NOMO-1 treated with dmso at 0.1 percent for 144 hours (cell line): ENCODE results near the gene PEMT.

ENCODE experiments used
- DNase-seq: peaks from one replicate; lab custom pipeline; 2025; ENCODE audit not compliant: unreplicated experiment; lab: John Stamatoyannopoulos, UW

Gene PEMT

DNA sequence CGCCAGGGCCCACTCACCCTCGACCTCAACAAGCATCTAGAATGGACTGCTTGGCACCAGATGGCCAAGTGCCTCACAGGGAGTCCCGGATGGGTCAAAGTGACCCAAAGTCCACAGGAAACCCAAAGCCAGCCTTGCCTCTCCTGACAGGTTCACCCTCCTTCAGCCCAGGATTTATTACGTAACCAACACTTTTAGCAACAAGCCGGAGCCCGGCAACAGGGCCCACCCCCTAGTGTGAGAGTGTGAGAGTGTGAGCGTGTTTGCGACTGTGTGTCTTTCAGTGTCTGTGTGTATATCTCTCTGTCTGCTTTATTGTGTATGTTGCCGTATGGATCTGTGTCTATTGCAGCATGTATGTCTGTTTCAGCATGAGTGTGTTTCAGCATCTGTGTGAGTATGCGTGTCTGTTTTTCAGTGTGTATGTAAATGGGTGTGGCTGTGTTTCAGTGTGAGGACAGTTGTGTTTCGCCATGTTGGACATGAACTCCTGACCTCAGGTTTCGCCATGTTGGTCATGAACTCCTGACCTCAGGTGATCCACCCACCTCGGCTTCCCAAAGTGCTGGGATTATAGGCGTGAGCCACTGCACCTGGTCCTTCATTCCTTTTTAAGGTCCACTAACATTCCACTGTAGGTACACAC, 13.7 kb upstream of the PEMT start:
- DNase-seq: no peak

DNA sequence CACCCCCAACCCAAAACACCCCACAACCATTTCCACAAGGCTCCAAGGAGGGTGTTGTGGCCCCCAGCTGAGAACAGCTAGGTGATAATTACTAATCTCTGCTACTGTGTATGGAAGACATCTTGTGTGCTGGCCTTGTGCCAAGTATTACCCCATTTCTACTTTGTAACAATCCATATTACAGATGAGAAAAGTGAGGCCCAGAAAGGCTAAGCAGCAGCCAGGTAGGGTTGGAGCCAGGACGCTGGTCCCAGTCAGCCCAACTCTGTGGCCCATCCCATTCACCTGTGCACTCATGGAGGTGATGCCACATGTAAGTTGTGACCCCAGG, 12.4 kb upstream of the PEMT start:
- DNase-seq: no peak

- DNase-seq: no peak
Measured at GRCh38 chr17:17603178-17603894, 11.8 kb upstream of the PEMT start.

DNA sequence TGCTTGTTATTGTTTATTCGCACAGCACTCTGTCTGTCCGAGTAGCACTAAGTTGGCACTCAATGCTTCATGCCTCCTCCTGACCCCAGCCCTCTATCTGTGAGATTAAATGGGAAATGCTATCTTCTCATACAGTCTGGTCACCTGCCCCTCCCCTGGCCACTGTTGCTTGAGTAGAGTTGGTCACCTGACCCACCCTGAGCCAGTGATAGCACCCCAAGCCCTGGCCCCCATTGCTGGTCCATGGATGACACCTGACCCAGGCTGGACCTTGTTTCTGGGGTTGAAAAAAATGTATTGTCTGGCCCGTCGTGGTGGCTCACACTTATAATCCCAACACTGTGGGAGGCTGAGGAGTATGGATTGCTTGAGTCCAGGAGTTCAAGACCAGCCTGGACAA, 8.5 kb upstream of the PEMT start:
- DNase-seq: no peak

- no peak for DNase-seq
Measured at GRCh38 chr17:17598003-17598402, 6.5 kb upstream of the PEMT start.

- DNase-seq: no peak
Measured at GRCh38 chr17:17595755-17596154, 4.2 kb upstream of the PEMT start.

DNA sequence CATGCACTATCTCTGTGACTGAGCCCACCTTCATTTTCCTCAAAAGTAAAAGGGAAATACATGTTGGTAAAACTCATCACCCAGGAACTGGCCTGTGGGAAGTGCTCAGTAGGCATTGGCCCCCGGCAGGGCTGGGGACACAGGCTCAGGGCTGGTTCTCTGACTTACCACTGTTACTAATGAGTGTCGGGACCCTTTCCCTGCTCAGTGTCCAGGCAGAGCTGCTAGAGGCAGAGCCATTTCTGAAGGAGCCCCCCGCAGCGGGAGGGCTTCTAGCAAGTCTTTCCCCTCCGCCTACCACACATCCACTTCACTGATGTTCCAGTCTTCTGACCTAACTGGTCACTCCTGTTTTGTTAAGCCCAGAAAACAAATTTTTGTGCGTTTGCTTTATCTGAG, 1.7 kb upstream of the PEMT start:
- no peak for DNase-seq

- DNase-seq: no peak
Measured at GRCh38 chr17:17590883-17591354, 589 bp downstream of the PEMT start.

GRCh38 chr17:17590141-17590751, 1.3 kb downstream of the PEMT start:
- no peak for DNase-seq

DNA sequence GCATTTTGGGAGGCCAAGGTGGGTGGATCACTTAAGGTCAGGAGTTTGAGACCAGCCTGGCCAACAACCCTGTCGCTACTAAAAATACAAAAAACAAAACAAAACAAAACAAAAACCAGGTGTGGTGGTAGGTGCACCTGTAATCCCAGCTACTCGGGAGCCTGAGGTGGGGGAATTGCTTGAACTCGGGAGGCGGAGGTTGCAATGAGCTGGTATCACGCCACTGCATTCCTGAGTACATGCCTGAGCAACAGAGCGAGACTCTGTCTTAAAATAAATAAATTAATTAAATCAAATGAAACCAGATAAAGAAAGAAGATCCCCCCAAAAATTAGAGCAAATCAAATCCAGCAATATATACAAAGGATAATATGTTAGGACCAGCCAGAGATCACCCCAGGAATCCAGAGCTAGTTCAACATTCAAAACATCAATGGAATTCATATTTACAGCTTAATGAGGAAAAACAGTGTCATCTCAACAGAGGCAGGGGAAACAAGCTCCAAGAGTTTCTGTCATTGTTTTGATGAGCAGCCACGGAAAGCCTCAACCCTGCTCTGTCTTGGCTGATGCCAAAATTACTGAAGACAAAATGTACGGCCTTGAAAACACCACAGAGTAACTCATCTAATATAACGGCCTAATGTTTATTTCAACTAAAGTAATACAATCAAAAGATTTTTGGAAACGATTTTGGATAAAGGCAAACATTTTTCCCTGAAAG, 3.7 kb downstream of the PEMT start:
- DNase-seq: no peak

GRCh38 chr17:17582372-17582771, 9.1 kb downstream of the PEMT start:
- no peak for DNase-seq

GRCh38 chr17:17581509-17581908, 10.0 kb downstream of the PEMT start:
- no peak for DNase-seq

GRCh38 chr17:17580662-17581470, 10.6 kb downstream of the PEMT start:
- no peak for DNase-seq

GRCh38 chr17:17579691-17580090, 11.8 kb downstream of the PEMT start:
- DNase-seq: no peak

DNA sequence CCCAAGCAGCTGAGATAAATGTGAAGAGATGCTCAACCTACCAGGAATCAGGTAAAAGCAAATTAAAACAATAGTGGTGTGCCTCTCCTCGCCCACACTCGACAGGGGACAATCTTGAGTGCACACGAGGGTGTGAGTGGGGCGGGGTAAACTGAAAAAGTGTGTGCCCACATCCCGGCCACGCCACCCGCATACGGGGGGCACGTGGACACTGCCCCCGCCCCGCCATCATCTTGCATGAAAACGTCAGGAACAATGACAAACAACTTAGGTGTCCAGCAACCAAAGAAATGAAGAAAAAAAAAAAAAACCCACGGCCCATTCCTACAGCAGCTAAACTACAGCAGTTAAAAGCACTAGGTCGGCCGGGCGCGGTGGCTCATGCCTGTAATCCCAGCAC, 14.1 kb downstream of the PEMT start:
- no peak for DNase-seq

- no peak for DNase-seq
Measured at GRCh38 chr17:17576772-17577234, 14.7 kb downstream of the PEMT start.

- no peak for DNase-seq
Measured at GRCh38 chr17:17575360-17576251, 15.9 kb downstream of the PEMT start.

DNA sequence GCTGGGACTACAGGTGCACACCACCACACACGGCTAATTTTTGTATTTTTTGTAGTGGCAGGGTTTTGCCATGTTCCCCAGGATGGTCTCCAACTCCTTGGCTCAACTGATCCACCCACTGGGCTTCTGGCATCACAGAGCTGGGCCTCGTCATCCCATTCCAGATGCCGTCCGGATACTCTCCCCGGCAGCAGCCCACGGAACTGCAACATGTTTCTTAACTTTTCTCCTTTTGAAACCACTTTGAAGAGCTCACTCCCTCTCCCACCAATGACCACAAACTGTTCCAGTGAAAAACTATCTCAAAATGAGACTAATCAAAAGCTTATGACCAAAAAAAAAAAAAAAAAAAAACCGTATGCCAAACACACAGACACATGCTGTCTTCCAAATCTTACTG, 17.6 kb downstream of the PEMT start:
- no peak for DNase-seq

GRCh38 chr17:17572010-17572785, 19.3 kb downstream of the PEMT start:
- DNase-seq: no peak
